GM23338 (cell line): ENCODE measurements around the gene RMND1.

Experiments used
- CREB1 ChIP-seq: fragments of 250-450 bp; sonication (Bioruptor Pico); IDR thresholded peaks from 2 replicates; pipeline ENCODE4 v1.5.0; 2020; ENCODE audit warnings: low read depth, mild to moderate bottlenecking, moderate library complexity
- EZH2 ChIP-seq: fragments of 200-600 bp; sonication (generic); IDR thresholded peaks from one replicate; pipeline ENCODE4 v1.8.0; 2017; ENCODE audit warnings: antibody characterized with exemption, mild to moderate bottlenecking, low read depth; ENCODE audit not compliant: unreplicated experiment
- EZH2phosphoT487 ChIP-seq: fragments of 200-600 bp; sonication (generic); IDR thresholded peaks from one replicate; pipeline ENCODE4 v1.8.1; 2018; ENCODE audit warnings: antibody characterized with exemption; ENCODE audit not compliant: unreplicated experiment
- JUNB ChIP-seq: IDR thresholded peaks from one replicate; pipeline ENCODE4 v1.6.1; 2016; ENCODE audit warnings: antibody characterized with exemption; ENCODE audit not compliant: unreplicated experiment
- NANOG ChIP-seq: IDR thresholded peaks from 2 replicates; pipeline ENCODE4 v1.6.1; 2016; ENCODE audit warnings: antibody characterized with exemption, borderline replicate concordance
- POLR2AphosphoS5 ChIP-seq: IDR thresholded peaks from 2 replicates; pipeline ENCODE4 v1.6.1; 2016; ENCODE audit warnings: antibody characterized with exemption, low read depth
- ZNF114 ChIP-seq: fragments of 250-450 bp; sonication (Bioruptor Pico); IDR thresholded peaks from 2 replicates; pipeline ENCODE4 v1.5.0; 2020; ENCODE audit warnings: mild to moderate bottlenecking, moderate library complexity
- ZNF331 ChIP-seq: fragments of 250-450 bp; sonication (Bioruptor Pico); IDR thresholded peaks from 2 replicates; pipeline ENCODE4 v1.5.0; 2020; ENCODE audit warnings: low read depth, mild to moderate bottlenecking, moderate library complexity
- TF ChIP-seq, protein P1 (sequence below): IDR thresholded peaks from one replicate; pipeline ENCODE4 v1.6.1; 2018; ENCODE audit warnings: antibody characterized with exemption; ENCODE audit not compliant: unreplicated experiment
- TF ChIP-seq, protein P2 (sequence below), 2 experiments: fragments of 200-600 bp in 1 of 2; sonication (generic) in 1 of 2; conservative IDR thresholded peaks; 2 replicates each; pipeline versions ENCODE4 v1.5.1 to v1.6.1; 2016 to 2017; ENCODE audit warnings: antibody characterized with exemption in 2 of 2, low read depth in 2 of 2, mild to moderate bottlenecking in 2 of 2, moderate library complexity in 1 of 2
- TF ChIP-seq, protein P3 (sequence below): IDR thresholded peaks from 2 replicates; pipeline ENCODE4 v1.6.1; 2016; ENCODE audit warnings: antibody characterized with exemption

DNA sequence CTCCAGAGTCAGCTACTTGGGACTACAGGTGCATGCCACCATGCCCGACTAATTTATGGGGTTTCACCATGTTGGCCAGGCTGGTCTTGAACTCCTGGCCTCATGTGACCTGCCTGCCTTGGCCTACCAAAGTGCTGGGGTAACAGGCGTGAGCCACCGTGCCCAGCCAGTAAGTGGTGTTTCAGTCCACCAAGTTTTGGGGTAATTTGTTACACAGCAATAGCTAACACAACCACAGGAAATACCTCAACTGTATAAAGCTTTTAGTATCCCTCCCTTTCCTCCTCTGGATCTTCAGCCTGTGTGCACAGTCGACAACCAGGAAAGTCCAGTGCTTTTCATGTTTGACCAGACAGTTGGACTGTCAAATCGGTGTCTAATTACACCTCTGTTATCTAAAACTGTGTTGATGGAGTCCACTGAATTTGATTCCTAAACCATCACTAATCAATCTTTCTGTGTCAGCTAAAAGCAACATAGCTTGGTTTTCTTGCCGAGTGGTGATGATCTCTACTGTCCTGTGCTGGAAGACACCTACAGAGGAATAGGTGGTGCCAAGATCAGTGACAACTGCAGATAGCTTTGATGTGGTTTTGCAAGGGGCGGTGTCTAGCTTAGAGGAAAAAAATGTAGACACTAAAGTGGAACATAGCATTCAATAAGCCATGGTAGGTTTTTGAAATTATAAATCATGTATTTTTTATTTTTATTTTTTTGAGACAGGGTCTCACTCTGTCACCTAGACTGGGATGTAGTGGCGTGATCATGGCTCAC, 38.4 kb downstream of the RMND1 start:
- TF ChIP-seq, protein P1, sequence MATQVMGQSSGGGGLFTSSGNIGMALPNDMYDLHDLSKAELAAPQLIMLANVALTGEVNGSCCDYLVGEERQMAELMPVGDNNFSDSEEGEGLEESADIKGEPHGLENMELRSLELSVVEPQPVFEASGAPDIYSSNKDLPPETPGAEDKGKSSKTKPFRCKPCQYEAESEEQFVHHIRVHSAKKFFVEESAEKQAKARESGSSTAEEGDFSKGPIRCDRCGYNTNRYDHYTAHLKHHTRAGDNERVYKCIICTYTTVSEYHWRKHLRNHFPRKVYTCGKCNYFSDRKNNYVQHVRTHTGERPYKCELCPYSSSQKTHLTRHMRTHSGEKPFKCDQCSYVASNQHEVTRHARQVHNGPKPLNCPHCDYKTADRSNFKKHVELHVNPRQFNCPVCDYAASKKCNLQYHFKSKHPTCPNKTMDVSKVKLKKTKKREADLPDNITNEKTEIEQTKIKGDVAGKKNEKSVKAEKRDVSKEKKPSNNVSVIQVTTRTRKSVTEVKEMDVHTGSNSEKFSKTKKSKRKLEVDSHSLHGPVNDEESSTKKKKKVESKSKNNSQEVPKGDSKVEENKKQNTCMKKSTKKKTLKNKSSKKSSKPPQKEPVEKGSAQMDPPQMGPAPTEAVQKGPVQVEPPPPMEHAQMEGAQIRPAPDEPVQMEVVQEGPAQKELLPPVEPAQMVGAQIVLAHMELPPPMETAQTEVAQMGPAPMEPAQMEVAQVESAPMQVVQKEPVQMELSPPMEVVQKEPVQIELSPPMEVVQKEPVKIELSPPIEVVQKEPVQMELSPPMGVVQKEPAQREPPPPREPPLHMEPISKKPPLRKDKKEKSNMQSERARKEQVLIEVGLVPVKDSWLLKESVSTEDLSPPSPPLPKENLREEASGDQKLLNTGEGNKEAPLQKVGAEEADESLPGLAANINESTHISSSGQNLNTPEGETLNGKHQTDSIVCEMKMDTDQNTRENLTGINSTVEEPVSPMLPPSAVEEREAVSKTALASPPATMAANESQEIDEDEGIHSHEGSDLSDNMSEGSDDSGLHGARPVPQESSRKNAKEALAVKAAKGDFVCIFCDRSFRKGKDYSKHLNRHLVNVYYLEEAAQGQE = no peak
- no peak for TF ChIP-seq EZH2
- TF ChIP-seq JUNB = no peak
- TF ChIP-seq POLR2AphosphoS5 = no peak
- TF ChIP-seq, protein P2, sequence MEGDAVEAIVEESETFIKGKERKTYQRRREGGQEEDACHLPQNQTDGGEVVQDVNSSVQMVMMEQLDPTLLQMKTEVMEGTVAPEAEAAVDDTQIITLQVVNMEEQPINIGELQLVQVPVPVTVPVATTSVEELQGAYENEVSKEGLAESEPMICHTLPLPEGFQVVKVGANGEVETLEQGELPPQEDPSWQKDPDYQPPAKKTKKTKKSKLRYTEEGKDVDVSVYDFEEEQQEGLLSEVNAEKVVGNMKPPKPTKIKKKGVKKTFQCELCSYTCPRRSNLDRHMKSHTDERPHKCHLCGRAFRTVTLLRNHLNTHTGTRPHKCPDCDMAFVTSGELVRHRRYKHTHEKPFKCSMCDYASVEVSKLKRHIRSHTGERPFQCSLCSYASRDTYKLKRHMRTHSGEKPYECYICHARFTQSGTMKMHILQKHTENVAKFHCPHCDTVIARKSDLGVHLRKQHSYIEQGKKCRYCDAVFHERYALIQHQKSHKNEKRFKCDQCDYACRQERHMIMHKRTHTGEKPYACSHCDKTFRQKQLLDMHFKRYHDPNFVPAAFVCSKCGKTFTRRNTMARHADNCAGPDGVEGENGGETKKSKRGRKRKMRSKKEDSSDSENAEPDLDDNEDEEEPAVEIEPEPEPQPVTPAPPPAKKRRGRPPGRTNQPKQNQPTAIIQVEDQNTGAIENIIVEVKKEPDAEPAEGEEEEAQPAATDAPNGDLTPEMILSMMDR (conservative IDR thresholded peaks at IDR 0.05; ENCODE audit: low read depth in 2 of 2) = no peak
- no peak for TF ChIP-seq EZH2phosphoT487
- TF ChIP-seq ZNF114 (CRISPR knock-in tag) = no peak
- TF ChIP-seq CREB1 (CRISPR knock-in tag) = no peak
- no peak for TF ChIP-seq ZNF331 (CRISPR knock-in tag)
- no peak for TF ChIP-seq NANOG
- TF ChIP-seq, protein P3, sequence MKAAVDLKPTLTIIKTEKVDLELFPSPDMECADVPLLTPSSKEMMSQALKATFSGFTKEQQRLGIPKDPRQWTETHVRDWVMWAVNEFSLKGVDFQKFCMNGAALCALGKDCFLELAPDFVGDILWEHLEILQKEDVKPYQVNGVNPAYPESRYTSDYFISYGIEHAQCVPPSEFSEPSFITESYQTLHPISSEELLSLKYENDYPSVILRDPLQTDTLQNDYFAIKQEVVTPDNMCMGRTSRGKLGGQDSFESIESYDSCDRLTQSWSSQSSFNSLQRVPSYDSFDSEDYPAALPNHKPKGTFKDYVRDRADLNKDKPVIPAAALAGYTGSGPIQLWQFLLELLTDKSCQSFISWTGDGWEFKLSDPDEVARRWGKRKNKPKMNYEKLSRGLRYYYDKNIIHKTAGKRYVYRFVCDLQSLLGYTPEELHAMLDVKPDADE = no peak
